ENCODE results near the gene MAP4. TPM values are rescaled to one million over a fixed set of nuclear protein-coding genes. Genes with fewer than 3 reads are reported as not detected.

Gene MAP4
- total RNA-seq, 3 donors from 2014 or later (not counting 1 experiment from before 2014, with no cell fraction given) = 74.5 to 97.1 (median 88.9) TPM

GRCh38 chr3:48026098-48026497, 9.9 kb upstream of the MAP4 start:
- Histone ChIP-seq H3K9me3 (ENCODE audit: control insufficient read depth, insufficient read depth, low read length) (no peaks in the 10 kb centered on the region), H3K27me3 (ENCODE audit: control insufficient read depth, insufficient read depth, low read length) (no peaks in the 10 kb centered on the region), H3K36me3 (ENCODE audit: control insufficient read depth, insufficient read depth, low read length) (no peaks in the 10 kb centered on the region), H3K4me3 (ENCODE audit: low read length) (no peak overlapping the region), H3K4me1 (ENCODE audit: control insufficient read depth, insufficient read depth, low read length) (no peaks in the 10 kb centered on the region), H3K27ac (ENCODE audit: low read length) (no peak overlapping the region)
- WGBS (ENCODE audit: insufficient coverage) = 83% methylated on average over 1 of the region's 2 CpGs
- ATAC-seq = no peak
- intact Hi-C loops (cut with micrococcal nuclease) = no loop called here
- Mint-ChIP-seq H3K9me3 (no peaks in the 10 kb centered on the region), H3K27me3 (ENCODE audit: low read depth in 2 of 2) (no peaks in the 10 kb centered on the region), H3K4me3 (no peak overlapping the region), H3K36me3 (no peaks in the 10 kb centered on the region), H3K4me1 (peaks cover 24 to 30% of the 10 kb centered on the region in 2 donors), H3K27ac (no peak overlapping the region)
- no peak for DNase-seq
- TF ChIP-seq, protein P1, sequence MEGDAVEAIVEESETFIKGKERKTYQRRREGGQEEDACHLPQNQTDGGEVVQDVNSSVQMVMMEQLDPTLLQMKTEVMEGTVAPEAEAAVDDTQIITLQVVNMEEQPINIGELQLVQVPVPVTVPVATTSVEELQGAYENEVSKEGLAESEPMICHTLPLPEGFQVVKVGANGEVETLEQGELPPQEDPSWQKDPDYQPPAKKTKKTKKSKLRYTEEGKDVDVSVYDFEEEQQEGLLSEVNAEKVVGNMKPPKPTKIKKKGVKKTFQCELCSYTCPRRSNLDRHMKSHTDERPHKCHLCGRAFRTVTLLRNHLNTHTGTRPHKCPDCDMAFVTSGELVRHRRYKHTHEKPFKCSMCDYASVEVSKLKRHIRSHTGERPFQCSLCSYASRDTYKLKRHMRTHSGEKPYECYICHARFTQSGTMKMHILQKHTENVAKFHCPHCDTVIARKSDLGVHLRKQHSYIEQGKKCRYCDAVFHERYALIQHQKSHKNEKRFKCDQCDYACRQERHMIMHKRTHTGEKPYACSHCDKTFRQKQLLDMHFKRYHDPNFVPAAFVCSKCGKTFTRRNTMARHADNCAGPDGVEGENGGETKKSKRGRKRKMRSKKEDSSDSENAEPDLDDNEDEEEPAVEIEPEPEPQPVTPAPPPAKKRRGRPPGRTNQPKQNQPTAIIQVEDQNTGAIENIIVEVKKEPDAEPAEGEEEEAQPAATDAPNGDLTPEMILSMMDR (IDR thresholded peaks at IDR 0.05) = no peak

DNA sequence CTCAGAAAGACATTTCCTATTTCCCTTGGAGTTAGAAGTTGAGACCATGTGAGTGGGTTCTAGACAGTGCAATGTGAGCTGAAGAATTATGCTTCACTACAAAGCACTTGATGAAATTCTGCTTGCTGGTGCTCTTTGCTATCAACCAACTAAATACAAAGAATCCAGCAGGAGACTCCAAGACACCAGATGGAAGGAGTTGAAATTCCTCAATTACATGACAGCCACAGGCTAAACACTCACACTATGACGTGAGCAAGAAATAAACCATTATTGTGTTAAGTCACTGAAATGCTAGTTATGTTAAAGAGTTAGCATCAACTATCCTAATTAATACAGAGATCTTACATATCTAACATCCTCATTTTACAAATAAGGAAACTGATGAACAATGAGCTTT, 8.2 kb upstream of the MAP4 start:
- H3K27ac ChIP-seq (ENCODE audit: low read length) = no peak overlapping the region
- intact Hi-C loops (cut with micrococcal nuclease) = no loop called here
- Mint-ChIP-seq H3K9me3 (no peaks in the 10 kb centered on the region), H3K36me3 (no peaks in the 10 kb centered on the region), H3K4me3 (no peak overlapping the region), H3K27me3 (ENCODE audit: low read depth in 2 of 2) (no peaks in the 10 kb centered on the region), H3K4me1 (peaks cover 24 to 35% of the 10 kb centered on the region in 2 donors), H3K27ac (no peak overlapping the region)
- no peaks in the 10 kb centered on the region for H3K36me3 ChIP-seq (ENCODE audit: control insufficient read depth, insufficient read depth, low read length)
- H3K27me3 ChIP-seq (ENCODE audit: control insufficient read depth, insufficient read depth, low read length) = no peaks in the 10 kb centered on the region
- no peak for DNase-seq
- H3K4me3 ChIP-seq (ENCODE audit: low read length) = no peak overlapping the region
- H3K9me3 ChIP-seq (ENCODE audit: control insufficient read depth, insufficient read depth, low read length) = no peaks in the 10 kb centered on the region
- no CpG with 5 or more reads among the region's 1 CpG for WGBS (ENCODE audit: insufficient coverage)
- ATAC-seq = no peak
- TF ChIP-seq, protein P1 (IDR thresholded peaks at IDR 0.05) = no peak
- no peaks in the 10 kb centered on the region for H3K4me1 ChIP-seq (ENCODE audit: control insufficient read depth, insufficient read depth, low read length)

GRCh38 chr3:48023377-48023776, 7.2 kb upstream of the MAP4 start:
- no peaks in the 10 kb centered on the region for H3K36me3 Mint-ChIP-seq
- H3K4me3 Mint-ChIP-seq = no peak overlapping the region
- H3K4me3 ChIP-seq (ENCODE audit: low read length) = no peak overlapping the region
- H3K27ac Mint-ChIP-seq = no peak overlapping the region
- no peaks in the 10 kb centered on the region for H3K36me3 ChIP-seq (ENCODE audit: control insufficient read depth, insufficient read depth, low read length)
- ATAC-seq = no peak
- no peaks in the 10 kb centered on the region for H3K9me3 Mint-ChIP-seq
- no peak overlapping the region for H3K27ac ChIP-seq (ENCODE audit: low read length)
- H3K27me3 Mint-ChIP-seq (ENCODE audit: low read depth in 2 of 2) = no peaks in the 10 kb centered on the region
- no peaks in the 10 kb centered on the region for H3K4me1 ChIP-seq (ENCODE audit: control insufficient read depth, insufficient read depth, low read length)
- TF ChIP-seq, protein P1 (IDR thresholded peaks at IDR 0.05) = no peak
- intact Hi-C loops (cut with micrococcal nuclease) = no loop called here
- H3K4me1 Mint-ChIP-seq = peaks cover 24 to 35% of the 10 kb centered on the region in 2 donors
- 95% methylated on average over 1 of the region's 1 CpG for WGBS (ENCODE audit: insufficient coverage)
- no peaks in the 10 kb centered on the region for H3K9me3 ChIP-seq (ENCODE audit: control insufficient read depth, insufficient read depth, low read length)
- no peaks in the 10 kb centered on the region for H3K27me3 ChIP-seq (ENCODE audit: control insufficient read depth, insufficient read depth, low read length)
- DNase-seq = no peak

- Histone ChIP-seq H3K36me3 (ENCODE audit: control insufficient read depth, insufficient read depth, low read length) (no peaks in the 10 kb centered on the region), H3K27ac (ENCODE audit: low read length) (no peak overlapping the region), H3K4me3 (ENCODE audit: low read length) (no peak overlapping the region), H3K27me3 (ENCODE audit: control insufficient read depth, insufficient read depth, low read length) (no peaks in the 10 kb centered on the region), H3K4me1 (ENCODE audit: control insufficient read depth, insufficient read depth, low read length) (no peaks in the 10 kb centered on the region), H3K9me3 (ENCODE audit: control insufficient read depth, insufficient read depth, low read length) (no peaks in the 10 kb centered on the region)
- no peak for DNase-seq
- H3K36me3 Mint-ChIP-seq = no peaks in the 10 kb centered on the region
- peaks cover 22 to 34% of the 10 kb centered on the region in 2 donors for H3K4me1 Mint-ChIP-seq
- no peak overlapping the region for H3K27ac Mint-ChIP-seq
- ATAC-seq = no peak
- no peaks in the 10 kb centered on the region for H3K9me3 Mint-ChIP-seq
- TF ChIP-seq, protein P1 (IDR thresholded peaks at IDR 0.05) = no peak
- no peaks in the 10 kb centered on the region for H3K27me3 Mint-ChIP-seq (ENCODE audit: low read depth in 2 of 2)
- 97% methylated on average over 3 of the region's 4 CpGs for WGBS (ENCODE audit: insufficient coverage)
- H3K4me3 Mint-ChIP-seq = no peak overlapping the region
- intact Hi-C loops (cut with micrococcal nuclease) = no loop called here
Measured at GRCh38 chr3:48022178-48022577, 6.0 kb upstream of the MAP4 start.
